ENCODE measurements around the gene FOXJ2. TPM values are rescaled to one million over a fixed set of nuclear protein-coding genes. Genes with fewer than 3 reads are reported as not detected.

The FOXJ2 gene
- total RNA-seq, 1 experiment from 2014 or later, result 6.3 TPM

Other genes with a start within 250 kb of the FOXJ2 start
- not detected in 2 replicates for gene NANOG, start 243.3 kb upstream of the FOXJ2 start, total RNA-seq (2014; rRNA removed; shearing (Covaris generic))
- gene SLC2A14, start 159.8 kb upstream of the FOXJ2 start, total RNA-seq (2014; rRNA removed; shearing (Covaris generic)), result not detected in 2 replicates
- not detected in 2 replicates for gene SLC2A3, start 96.5 kb upstream of the FOXJ2 start, total RNA-seq (2014; rRNA removed; shearing (Covaris generic))
- not detected in 2 replicates for gene C3AR1, start 33.6 kb downstream of the FOXJ2 start, total RNA-seq (2014; rRNA removed; shearing (Covaris generic))
- gene NECAP1, start 49.6 kb downstream of the FOXJ2 start, total RNA-seq (2014; rRNA removed; shearing (Covaris generic)), result 28.7 and 31.1 TPM in 2 replicates
- gene CLEC4A, start 90.9 kb downstream of the FOXJ2 start, total RNA-seq (2014; rRNA removed; shearing (Covaris generic)), result 0.64 TPM in 1 of 2 replicates, not detected in the other
- not detected in 2 replicates for gene ZNF705A, start 124.3 kb downstream of the FOXJ2 start, total RNA-seq (2014; rRNA removed; shearing (Covaris generic))
- gene FAM90A1, start 194.9 kb downstream of the FOXJ2 start, total RNA-seq (2014; rRNA removed; shearing (Covaris generic)), result not detected in 2 replicates